DMS53 treated with DMSO at 0.1 percent for 48 hours (cell line): Measurements from ENCODE around the gene VARS1.

Experiments
- DNase-seq: peaks from one replicate; lab custom pipeline; 2025; ENCODE audit not compliant: unreplicated experiment; lab: John Stamatoyannopoulos, UW

VARS1 gene

DNA sequence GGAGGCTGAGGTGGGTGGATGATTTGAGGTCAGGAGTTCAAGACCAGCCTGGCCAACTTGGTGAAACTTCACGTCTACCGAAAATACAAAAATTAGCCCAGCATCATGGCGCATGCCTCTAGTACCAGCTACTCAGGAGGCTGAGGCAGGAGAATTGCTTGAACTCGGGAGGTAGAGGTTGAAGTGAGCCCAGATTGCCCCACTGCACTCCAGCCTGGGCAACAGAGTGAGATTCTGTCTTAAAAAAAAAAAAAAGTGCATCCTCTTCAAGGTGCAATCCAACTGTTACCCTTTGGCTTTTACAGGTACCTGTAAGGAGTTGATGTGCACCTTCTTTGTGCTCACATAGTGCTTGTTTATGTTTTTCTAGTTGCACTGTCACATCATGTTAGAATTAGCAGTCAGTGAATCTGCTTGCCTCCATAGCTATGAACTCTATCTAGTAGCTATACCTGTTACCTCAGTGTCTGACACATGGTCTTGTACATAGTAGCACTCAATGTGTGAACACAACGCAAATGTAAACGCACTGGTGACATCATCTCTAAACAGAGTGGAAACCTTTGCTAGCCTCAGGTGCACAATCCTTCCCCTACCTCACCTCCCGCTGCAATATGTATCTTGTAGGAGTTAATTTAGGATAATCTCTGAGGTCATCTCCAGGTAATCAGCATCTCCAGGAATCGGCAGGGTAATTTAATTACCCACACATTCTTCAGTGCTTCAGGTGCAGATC is 46.1 kb downstream of the VARS1 start:
- DNase-seq, result peak; percentile 41
